ENCODE results near the gene SLC26A3. TPM values are rescaled to one million over a fixed set of nuclear protein-coding genes. Genes with fewer than 3 reads are reported as not detected.

Gene SLC26A3
- total and polyA plus RNA-seq, 2 of the 8 experiments (the other 6 are each of a cell fraction or from before 2014, with no cell fraction given) = not detected

DNA sequence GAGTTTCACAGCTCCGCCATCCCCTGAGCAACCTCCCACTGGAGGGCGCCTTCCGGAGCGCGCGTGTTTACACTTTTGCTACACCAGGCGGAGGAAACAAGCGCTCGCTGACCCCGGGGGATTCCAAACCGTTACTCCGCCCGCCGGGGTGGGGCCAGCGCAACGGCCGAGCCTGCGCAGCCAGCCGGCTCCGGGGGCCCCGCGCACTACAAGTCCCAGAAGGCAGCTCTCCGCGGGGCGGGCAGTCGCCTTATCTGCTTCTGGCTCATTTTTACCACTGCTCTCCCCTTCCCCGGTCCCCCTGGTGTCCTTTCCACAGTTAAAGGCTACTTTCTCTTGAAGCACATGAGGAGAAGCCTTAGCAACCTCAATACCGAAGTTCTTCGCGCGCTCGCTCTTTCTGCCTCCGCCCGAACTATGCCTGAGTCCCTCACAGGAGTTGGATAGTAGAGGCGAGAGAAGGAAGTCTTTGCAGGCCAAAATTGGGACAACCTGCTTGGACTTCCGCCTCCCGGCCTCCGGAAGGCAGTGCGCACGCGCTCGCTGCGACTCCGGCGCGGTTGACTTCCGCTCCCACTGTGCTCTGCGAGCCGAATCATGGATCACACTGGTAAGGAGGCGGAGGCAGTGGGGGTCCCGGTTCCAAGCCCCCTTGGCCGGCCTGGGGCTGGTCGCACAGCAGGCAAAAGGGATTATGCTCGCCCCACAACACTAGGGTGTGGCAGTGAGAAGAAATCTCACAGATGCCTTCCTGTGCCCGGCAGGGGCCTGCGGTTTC, 59.3 kb downstream of the SLC26A3 start, which contains the start of gene CBLL1 (continued):
- TF ChIP-seq, protein P1, sequence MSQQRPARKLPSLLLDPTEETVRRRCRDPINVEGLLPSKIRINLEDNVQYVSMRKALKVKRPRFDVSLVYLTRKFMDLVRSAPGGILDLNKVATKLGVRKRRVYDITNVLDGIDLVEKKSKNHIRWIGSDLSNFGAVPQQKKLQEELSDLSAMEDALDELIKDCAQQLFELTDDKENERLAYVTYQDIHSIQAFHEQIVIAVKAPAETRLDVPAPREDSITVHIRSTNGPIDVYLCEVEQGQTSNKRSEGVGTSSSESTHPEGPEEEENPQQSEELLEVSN (IDR thresholded peaks at IDR 0.05) = no peak; the same call in 1 of the 2 replicates
- TF ChIP-seq SP4 (IDR thresholded peaks at IDR 0.05; ENCODE audit: low read length) (peak; percentile 68), YY1 (IDR thresholded peaks at IDR 0.05; ENCODE audit: low read depth, low read length) (0 out of 2 replicates have a peak, but pooled peaks have one; percentile 7), SP2 (IDR thresholded peaks at IDR 0.05; ENCODE audit: low read length) (no peak), KDM5A (IDR thresholded peaks at IDR 0.05; ENCODE audit: low read length) (peak; percentile 57; the same call in 1 of the 2 replicates), NRF1 (IDR thresholded peaks at IDR 0.05; ENCODE audit: low read depth, low read length) (peak; percentile 80), CBX5 (IDR thresholded peaks at IDR 0.05; ENCODE audit: low read depth, low read length) (no peak), CREB1 (IDR thresholded peaks at IDR 0.05) (peak; percentile 80)
- TF ChIP-seq, protein P2, sequence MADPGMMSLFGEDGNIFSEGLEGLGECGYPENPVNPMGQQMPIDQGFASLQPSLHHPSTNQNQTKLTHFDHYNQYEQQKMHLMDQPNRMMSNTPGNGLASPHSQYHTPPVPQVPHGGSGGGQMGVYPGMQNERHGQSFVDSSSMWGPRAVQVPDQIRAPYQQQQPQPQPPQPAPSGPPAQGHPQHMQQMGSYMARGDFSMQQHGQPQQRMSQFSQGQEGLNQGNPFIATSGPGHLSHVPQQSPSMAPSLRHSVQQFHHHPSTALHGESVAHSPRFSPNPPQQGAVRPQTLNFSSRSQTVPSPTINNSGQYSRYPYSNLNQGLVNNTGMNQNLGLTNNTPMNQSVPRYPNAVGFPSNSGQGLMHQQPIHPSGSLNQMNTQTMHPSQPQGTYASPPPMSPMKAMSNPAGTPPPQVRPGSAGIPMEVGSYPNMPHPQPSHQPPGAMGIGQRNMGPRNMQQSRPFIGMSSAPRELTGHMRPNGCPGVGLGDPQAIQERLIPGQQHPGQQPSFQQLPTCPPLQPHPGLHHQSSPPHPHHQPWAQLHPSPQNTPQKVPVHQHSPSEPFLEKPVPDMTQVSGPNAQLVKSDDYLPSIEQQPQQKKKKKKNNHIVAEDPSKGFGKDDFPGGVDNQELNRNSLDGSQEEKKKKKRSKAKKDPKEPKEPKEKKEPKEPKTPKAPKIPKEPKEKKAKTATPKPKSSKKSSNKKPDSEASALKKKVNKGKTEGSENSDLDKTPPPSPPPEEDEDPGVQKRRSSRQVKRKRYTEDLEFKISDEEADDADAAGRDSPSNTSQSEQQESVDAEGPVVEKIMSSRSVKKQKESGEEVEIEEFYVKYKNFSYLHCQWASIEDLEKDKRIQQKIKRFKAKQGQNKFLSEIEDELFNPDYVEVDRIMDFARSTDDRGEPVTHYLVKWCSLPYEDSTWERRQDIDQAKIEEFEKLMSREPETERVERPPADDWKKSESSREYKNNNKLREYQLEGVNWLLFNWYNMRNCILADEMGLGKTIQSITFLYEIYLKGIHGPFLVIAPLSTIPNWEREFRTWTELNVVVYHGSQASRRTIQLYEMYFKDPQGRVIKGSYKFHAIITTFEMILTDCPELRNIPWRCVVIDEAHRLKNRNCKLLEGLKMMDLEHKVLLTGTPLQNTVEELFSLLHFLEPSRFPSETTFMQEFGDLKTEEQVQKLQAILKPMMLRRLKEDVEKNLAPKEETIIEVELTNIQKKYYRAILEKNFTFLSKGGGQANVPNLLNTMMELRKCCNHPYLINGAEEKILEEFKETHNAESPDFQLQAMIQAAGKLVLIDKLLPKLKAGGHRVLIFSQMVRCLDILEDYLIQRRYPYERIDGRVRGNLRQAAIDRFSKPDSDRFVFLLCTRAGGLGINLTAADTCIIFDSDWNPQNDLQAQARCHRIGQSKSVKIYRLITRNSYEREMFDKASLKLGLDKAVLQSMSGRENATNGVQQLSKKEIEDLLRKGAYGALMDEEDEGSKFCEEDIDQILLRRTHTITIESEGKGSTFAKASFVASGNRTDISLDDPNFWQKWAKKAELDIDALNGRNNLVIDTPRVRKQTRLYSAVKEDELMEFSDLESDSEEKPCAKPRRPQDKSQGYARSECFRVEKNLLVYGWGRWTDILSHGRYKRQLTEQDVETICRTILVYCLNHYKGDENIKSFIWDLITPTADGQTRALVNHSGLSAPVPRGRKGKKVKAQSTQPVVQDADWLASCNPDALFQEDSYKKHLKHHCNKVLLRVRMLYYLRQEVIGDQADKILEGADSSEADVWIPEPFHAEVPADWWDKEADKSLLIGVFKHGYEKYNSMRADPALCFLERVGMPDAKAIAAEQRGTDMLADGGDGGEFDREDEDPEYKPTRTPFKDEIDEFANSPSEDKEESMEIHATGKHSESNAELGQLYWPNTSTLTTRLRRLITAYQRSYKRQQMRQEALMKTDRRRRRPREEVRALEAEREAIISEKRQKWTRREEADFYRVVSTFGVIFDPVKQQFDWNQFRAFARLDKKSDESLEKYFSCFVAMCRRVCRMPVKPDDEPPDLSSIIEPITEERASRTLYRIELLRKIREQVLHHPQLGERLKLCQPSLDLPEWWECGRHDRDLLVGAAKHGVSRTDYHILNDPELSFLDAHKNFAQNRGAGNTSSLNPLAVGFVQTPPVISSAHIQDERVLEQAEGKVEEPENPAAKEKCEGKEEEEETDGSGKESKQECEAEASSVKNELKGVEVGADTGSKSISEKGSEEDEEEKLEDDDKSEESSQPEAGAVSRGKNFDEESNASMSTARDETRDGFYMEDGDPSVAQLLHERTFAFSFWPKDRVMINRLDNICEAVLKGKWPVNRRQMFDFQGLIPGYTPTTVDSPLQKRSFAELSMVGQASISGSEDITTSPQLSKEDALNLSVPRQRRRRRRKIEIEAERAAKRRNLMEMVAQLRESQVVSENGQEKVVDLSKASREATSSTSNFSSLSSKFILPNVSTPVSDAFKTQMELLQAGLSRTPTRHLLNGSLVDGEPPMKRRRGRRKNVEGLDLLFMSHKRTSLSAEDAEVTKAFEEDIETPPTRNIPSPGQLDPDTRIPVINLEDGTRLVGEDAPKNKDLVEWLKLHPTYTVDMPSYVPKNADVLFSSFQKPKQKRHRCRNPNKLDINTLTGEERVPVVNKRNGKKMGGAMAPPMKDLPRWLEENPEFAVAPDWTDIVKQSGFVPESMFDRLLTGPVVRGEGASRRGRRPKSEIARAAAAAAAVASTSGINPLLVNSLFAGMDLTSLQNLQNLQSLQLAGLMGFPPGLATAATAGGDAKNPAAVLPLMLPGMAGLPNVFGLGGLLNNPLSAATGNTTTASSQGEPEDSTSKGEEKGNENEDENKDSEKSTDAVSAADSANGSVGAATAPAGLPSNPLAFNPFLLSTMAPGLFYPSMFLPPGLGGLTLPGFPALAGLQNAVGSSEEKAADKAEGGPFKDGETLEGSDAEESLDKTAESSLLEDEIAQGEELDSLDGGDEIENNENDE (IDR thresholded peaks at IDR 0.05; ENCODE audit: insufficient replicate concordance, low read length) = no peak
- TF ChIP-seq, protein P3, sequence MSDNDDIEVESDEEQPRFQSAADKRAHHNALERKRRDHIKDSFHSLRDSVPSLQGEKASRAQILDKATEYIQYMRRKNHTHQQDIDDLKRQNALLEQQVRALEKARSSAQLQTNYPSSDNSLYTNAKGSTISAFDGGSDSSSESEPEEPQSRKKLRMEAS (IDR thresholded peaks at IDR 0.05) = no peak; the same call in none of the 2 replicates
